H1 (cell line): Measurements from ENCODE around the gene RPS5. TPM values are rescaled to one million over a fixed set of nuclear protein-coding genes. Genes with fewer than 3 reads are reported as not detected.

Experiments used
- CTCF ChIA-PET: fragments of 300-600 bp; sonication (Branson Sonifier 250); formaldehyde crosslinking; loops from one replicate; lab custom pipeline; 2021; ENCODE audit not compliant: partially characterized antibody; lab: Charles Lee
- POLR2A ChIA-PET: fragments of 300-600 bp; sonication (Branson Sonifier 250); formaldehyde crosslinking; loops from one replicate; lab custom pipeline; 2021; ENCODE audit warnings: inconsistent platforms; ENCODE audit not compliant: partially characterized antibody; lab: Charles Lee
- DNase-seq, 2 experiments: peaks; one replicate each; pipeline versions ENCODE4 v3.0.0 to v3.0.0-alpha.2; 2010 to 2022; ENCODE audit warnings: low spot score in 2 of 2, low read depth in 1 of 2, mixed read lengths in 1 of 2
- FAIRE-seq: peaks from 2 replicates; lab custom pipeline; 2011; peaks lifted over from hg19 to GRCh38; lab: Jason Lieb, UNC
- H2AFZ ChIP-seq: 2 replicates; pipeline ENCODE4 v1.8.1; 2012; ENCODE audit warnings: low read length, inconsistent platforms
- H2AK5ac ChIP-seq: 2 replicates; pipeline ENCODE4 v1.6.1; 2013; ENCODE audit warnings: low read depth, low read length
- H2BK120ac ChIP-seq: replicated peaks from 2 replicates; pipeline ENCODE3; 2013; ENCODE audit warnings: low read depth, low read length, inconsistent platforms
- H2BK12ac ChIP-seq: 2 replicates; pipeline ENCODE4 v1.6.1; 2013; ENCODE audit warnings: low read depth, low read length
- H2BK15ac ChIP-seq: 2 replicates; pipeline ENCODE4 v1.6.1; 2013; ENCODE audit warnings: low read length
- H2BK20ac ChIP-seq: 2 replicates; pipeline ENCODE4 v1.6.1; 2013; ENCODE audit warnings: low read length
- H2BK5ac ChIP-seq: 2 replicates; pipeline ENCODE4 v1.6.1; 2013; ENCODE audit warnings: low read depth, low read length
- H3K14ac ChIP-seq: 2 replicates; pipeline ENCODE4 v1.6.1; 2013; ENCODE audit warnings: inconsistent platforms; ENCODE audit not compliant: insufficient read length
- H3K18ac ChIP-seq: 2 replicates; pipeline ENCODE4 v1.6.1; 2013; ENCODE audit warnings: low read length; ENCODE audit errors: extremely low read depth
- H3K23ac ChIP-seq: 2 replicates; pipeline ENCODE4 v1.6.1; 2013; ENCODE audit warnings: inconsistent platforms; ENCODE audit not compliant: insufficient read length
- H3K23me2 ChIP-seq: 2 replicates; pipeline ENCODE4 v1.6.1; 2013; ENCODE audit warnings: low read depth, low read length
- H3K27ac ChIP-seq: 2 replicates; pipeline ENCODE4 v1.6.1; 2011; ENCODE audit warnings: low read depth, low read length, inconsistent platforms
- H3K27me3 ChIP-seq, 4 experiments: replicated peaks in 1 of 4; 1 replicate in 1 of 4; 2 replicates in 3 of 4; pipeline versions ENCODE4 v1.6.1 to v1.8.1; 2011 to 2013; ENCODE audit warnings: low read length in 3 of 4, mild to moderate bottlenecking in 3 of 4, inconsistent platforms in 2 of 4, mixed read lengths in 2 of 4, moderate library complexity in 1 of 4; ENCODE audit not compliant: control insufficient read depth in 3 of 4, insufficient read depth in 3 of 4; ENCODE audit errors: extremely low read depth in 1 of 4
- H3K36me3 ChIP-seq, 4 experiments: 2 replicates each; pipeline versions ENCODE4 v1.6.1 to v1.8.1; 2011 to 2013; ENCODE audit warnings: mild to moderate bottlenecking in 4 of 4, low read length in 3 of 4, moderate library complexity in 2 of 4, control low read depth in 1 of 4, inconsistent platforms in 1 of 4; ENCODE audit not compliant: insufficient read depth in 4 of 4, control insufficient read depth in 2 of 4
- H3K4ac ChIP-seq: replicated peaks from 2 replicates; pipeline ENCODE3; 2013; ENCODE audit warnings: low read length, low read depth, mixed read lengths, inconsistent platforms; ENCODE audit not compliant: insufficient read length
- H3K4me1 ChIP-seq, 4 experiments: replicated peaks in 1 of 4; 1 replicate in 1 of 4; 2 replicates in 3 of 4; pipeline versions ENCODE4 v1.6.1 to v1.8.1; 2011 to 2013; ENCODE audit warnings: low read length in 3 of 4, inconsistent platforms in 2 of 4, mixed read lengths in 1 of 4; ENCODE audit not compliant: insufficient read depth in 4 of 4, control insufficient read depth in 3 of 4
- H3K4me2 ChIP-seq, 2 experiments: 2 replicates each; pipeline versions ENCODE4 v1.6.1 to v1.8.1; 2011 to 2013; ENCODE audit warnings: low read depth in 2 of 2, low read length in 2 of 2, control low read depth in 1 of 2, inconsistent platforms in 1 of 2, mild to moderate bottlenecking in 1 of 2; ENCODE audit not compliant: insufficient read depth in 1 of 2
- H3K4me3 ChIP-seq, 4 experiments: fragments of 200-600, 300-600 bp in 1 of 4; sonication (generic), shearing (Covaris generic), sonication (Bioruptor Twin) in 1 of 4; 2 replicates each; pipeline versions ENCODE4 v1.5.1 to v1.8.1; 2011 to 2016; ENCODE audit warnings: low read length in 4 of 4, low read depth in 3 of 4, control low read depth in 2 of 4, inconsistent platforms in 2 of 4, mild to moderate bottlenecking in 2 of 4, mixed read lengths in 1 of 4, moderate library complexity in 1 of 4; ENCODE audit not compliant: insufficient read depth in 2 of 4; ENCODE audit errors: extremely low read depth in 1 of 4
- H3K56ac ChIP-seq: replicated peaks from 2 replicates; pipeline ENCODE3; 2013; ENCODE audit warnings: low read depth, mild to moderate bottlenecking, mixed read lengths, low read length, inconsistent platforms; ENCODE audit not compliant: insufficient read length
- H3K79me1 ChIP-seq: 2 replicates; pipeline ENCODE4 v1.6.1; 2013; ENCODE audit warnings: low read depth, low read length, control low read depth
- H3K79me2 ChIP-seq, 2 experiments: 2 replicates each; pipeline versions ENCODE4 v1.6.1 to v1.8.1; 2012 to 2013; ENCODE audit warnings: low read length in 2 of 2, mild to moderate bottlenecking in 2 of 2, inconsistent platforms in 1 of 2; ENCODE audit not compliant: insufficient read depth in 2 of 2, control insufficient read depth in 1 of 2
- H3K9ac ChIP-seq, 4 experiments: replicated peaks in 1 of 4; 1 replicate in 1 of 4; 2 replicates in 3 of 4; pipeline versions ENCODE4 v1.6.1 to v1.8.1; 2011 to 2013; ENCODE audit warnings: low read depth in 3 of 4, low read length in 3 of 4, control low read depth in 2 of 4, mild to moderate bottlenecking in 2 of 4, moderate library complexity in 2 of 4, inconsistent platforms in 1 of 4; ENCODE audit errors: extremely low read depth in 1 of 4
- H3K9me3 ChIP-seq, 2 experiments: 2 replicates each; pipeline versions ENCODE4 v1.6.1 to v1.8.1; 2012 to 2013; ENCODE audit warnings: mild to moderate bottlenecking in 2 of 2, moderate library complexity in 2 of 2, control low read depth in 1 of 2, inconsistent platforms in 1 of 2, low read depth in 1 of 2, low read length in 1 of 2, mixed read lengths in 1 of 2; ENCODE audit not compliant: insufficient read depth in 2 of 2
- H4K20me1 ChIP-seq, 2 experiments: replicated peaks in 1 of 2; 2 replicates each; pipeline versions ENCODE3 to v1.8.1; 2011 to 2013; ENCODE audit warnings: inconsistent platforms in 2 of 2, low read length in 2 of 2, mild to moderate bottlenecking in 1 of 2; ENCODE audit not compliant: insufficient read depth in 2 of 2, control insufficient read depth in 1 of 2
- H4K5ac ChIP-seq: 2 replicates; pipeline ENCODE4 v1.6.1; 2013; ENCODE audit warnings: low read length, low read depth, mixed read lengths, inconsistent platforms; ENCODE audit not compliant: insufficient read length
- H4K8ac ChIP-seq: 2 replicates; pipeline ENCODE4 v1.8.0; 2013; ENCODE audit warnings: mild to moderate bottlenecking, moderate library complexity, low read length, inconsistent platforms; ENCODE audit not compliant: insufficient read depth; ENCODE audit errors: extremely low read depth
- H4K91ac ChIP-seq: replicated peaks from 2 replicates; pipeline ENCODE3; 2013; ENCODE audit warnings: low read length, mixed read lengths, inconsistent platforms; ENCODE audit not compliant: insufficient read length
- ASH2L ChIP-seq: fragments of 200-600, 300-600 bp; sonication (generic); IDR thresholded peaks from one replicate; pipeline ENCODE4 v1.7.1; 2017; ENCODE audit warnings: low read length
- BCL11A ChIP-seq, 2 experiments: IDR thresholded peaks; one replicate each; pipeline ENCODE4 v1.6.1; 2011; ENCODE audit warnings: low read depth in 2 of 2, low read length in 2 of 2, mild to moderate bottlenecking in 2 of 2
- CTCF ChIP-seq, 3 experiments: IDR thresholded peaks; 1 replicate in 2 of 3; 2 replicates in 1 of 3; pipeline versions ENCODE4 v1.5.1 to v1.6.1; 2011; ENCODE audit warnings: low read length in 3 of 3, mild to moderate bottlenecking in 3 of 3, inconsistent platforms in 2 of 3, low read depth in 1 of 3, moderate library complexity in 1 of 3; ENCODE audit not compliant: insufficient read depth in 1 of 3; ENCODE audit errors: control extremely low read depth in 1 of 3
- EP300 ChIP-seq, 2 experiments: IDR thresholded peaks; 1 replicate in 1 of 2; 2 replicates in 1 of 2; pipeline ENCODE4 v1.6.1; 2011 to 2012; ENCODE audit warnings: low read depth in 2 of 2, low read length in 2 of 2, mild to moderate bottlenecking in 2 of 2, borderline replicate concordance in 1 of 2, inconsistent platforms in 1 of 2, moderate library complexity in 1 of 2
- RAD21 ChIP-seq, 2 experiments: IDR thresholded peaks in 1 of 2; conservative IDR thresholded peaks in 1 of 2; 2 replicates each; pipeline ENCODE4 v1.6.1; 2011; ENCODE audit warnings: low read depth in 2 of 2, low read length in 2 of 2, improper control_type of control experiment in 1 of 2, inconsistent platforms in 1 of 2, mild to moderate bottlenecking in 1 of 2, moderate library complexity in 1 of 2
- RBBP5 ChIP-seq: IDR thresholded peaks from 2 replicates; pipeline ENCODE4 v1.7.1; 2012; ENCODE audit warnings: low read depth, mild to moderate bottlenecking, inconsistent platforms, low read length, moderate library complexity, borderline replicate concordance
- WGBS, 2 experiments: shearing (Covaris generic) in 1 of 2; methylation state at CpG; one replicate each; pipeline versions ENCODE4 v1.1.6 to v1.1.7; 2013 to 2015; ENCODE audit warnings: low lambda C conversion rate in 2 of 2, mixed read lengths in 2 of 2, inconsistent platforms in 1 of 2, low coverage in 1 of 2, missing lambda C conversion rate in 1 of 2; ENCODE audit not compliant: insufficient replicate concordance in 2 of 2, insufficient coverage in 1 of 2, insufficient read length in 1 of 2; ENCODE audit errors: extremely low coverage in 1 of 2, missing lambda C conversion rate in 1 of 2; 5-methylcytosine and 5-hydroxymethylcytosine counted together
- polyA plus RNA-seq, 7 experiments: library from polyadenylated mRNA; depleted of rRNA in 3 of 7; stranded (reverse) in 5 of 7; unstranded in 2 of 7; fragments of >200 nt in 5 of 7; fragments of 200-250 nt in 2 of 7; gene quantifications; 1 replicate in 5 of 7; 2 replicates in 1 of 7; 4 replicates in 1 of 7; pipeline versions ENCODE4 v1.2.1 to v1.2.3, GENCODE V29; 2011 to 2013; ENCODE audit warnings: missing spikeins in 2 of 7, mixed read lengths in 2 of 7
- total RNA-seq: library from RNA; stranded (reverse); fragmentation: NEBNext Ultra II Directional; extraction: Animal tissue kit (Norgen Biotek cat#: 25700); gene quantifications from 2 replicates; pipeline ENCODE4 v1.2.1, GENCODE V29; 2021

The RPS5 gene
- total and polyA plus RNA-seq, 2 of the 8 experiments (the other 6 are each of a cell fraction or from before 2014, with no cell fraction given) = 1,557 to 5,731 TPM

- Histone ChIP-seq H2BK5ac (no peak overlapping the region), H4K5ac (no peak overlapping the region), H3K9ac (no peak overlapping the region), H2AFZ (no peak overlapping the region), H2BK20ac (no peak overlapping the region), H3K4ac (no peak overlapping the region), H3K23me2 (no peaks in the 10 kb centered on the region), H3K4me1 (no peaks in the 10 kb centered on the region), H4K91ac (no peak overlapping the region), H3K23ac (no peak overlapping the region), H3K79me1 (no peaks in the 10 kb centered on the region), H4K8ac (no peak overlapping the region), H3K4me3 (no peak overlapping the region), H3K18ac (no peak overlapping the region), H4K20me1 (peaks cover 0 to 3% of the 10 kb centered on the region in 2 experiments), H3K56ac (no peak overlapping the region), H3K36me3 (peaks cover 0 to 2% (median 0%) of the 10 kb centered on the region in 4 experiments; a peak in 2 of 8 replicates), H3K27me3 (no peaks in the 10 kb centered on the region), H2AK5ac (no peak overlapping the region), H3K27ac (no peak overlapping the region), H2BK15ac (no peak overlapping the region), H3K4me2 (no peak overlapping the region), H2BK12ac (no peak overlapping the region), H3K9me3 (no peaks in the 10 kb centered on the region), H3K14ac (no peak overlapping the region), H3K79me2 (no peaks in the 10 kb centered on the region), H2BK120ac (no peak overlapping the region)
- POLR2A ChIA-PET = interaction anchor here (0.5 to 3.8 kb wide), 5 partner anchors 12 to 308 kb away, joined by 3 to 24 read pairs (median 4); partner anchors contain the start of gene ZNF837
- CTCF ChIA-PET = interaction anchor here (0.6 to 1.1 kb wide), 2 partner anchors 16 to 39 kb away, joined by 3 to 6 read pairs; no protein-coding TSS in a partner anchor
- DNase-seq (no peak), FAIRE-seq (no peak)
- TF ChIP-seq ASH2L (no peak), CTCF (IDR thresholded peaks at IDR 0.05; ENCODE audit: control extremely low read depth in 1 of 3, insufficient read depth in 1 of 3, low read depth in 1 of 3, low read length in 3 of 3) (no peak; a peak in 1 of 4 replicates), BCL11A (IDR thresholded peaks at IDR 0.05; ENCODE audit: low read depth in 2 of 2, low read length in 2 of 2) (no peak), RBBP5 (no peak), RAD21 (IDR thresholded peaks at IDR 0.05 in 1 of 2, conservative IDR thresholded peaks at IDR 0.05 in 1 of 2; ENCODE audit: low read depth in 2 of 2, low read length in 2 of 2) (peak in 1 of 2 experiments; percentile 9; a peak in 1 of 4 replicates), EP300 (IDR thresholded peaks at IDR 0.05; ENCODE audit: borderline replicate concordance in 1 of 2, low read depth in 2 of 2, low read length in 2 of 2) (no peak)
- 95% methylated on average over 58 of the region's 68 CpGs; no CpG with 5 or more reads in 1 of the 2 experiments for WGBS, 2 experiments
Measured at GRCh38 chr19:58368561-58369360, 18.3 kb upstream of the RPS5 start.
